Testis (tissue), 3 donors: Measurements from ENCODE around the gene HHIPL1. TPM values are rescaled to one million over a fixed set of nuclear protein-coding genes. Genes with fewer than 3 reads are reported as not detected.

Experiments used
- DNase-seq: peaks from one replicate; pipeline ENCODE4 v3.0.0-alpha.2; 2019
- H3K27ac ChIP-seq, 2 donors: fragments of 200-600 bp; sonication (generic); one replicate each; pipeline ENCODE4 v1.5.1; 2019
- H3K27me3 ChIP-seq: fragments of 200-600 bp; sonication (generic); one replicate; pipeline ENCODE4 v1.5.1; 2019
- H3K36me3 ChIP-seq: fragments of 200-600 bp; sonication (generic); one replicate; pipeline ENCODE4 v1.5.1; 2017; ENCODE audit warnings: low read depth; ENCODE audit errors: missing control alignments
- H3K4me1 ChIP-seq: fragments of 200-600 bp; sonication (generic); one replicate; pipeline ENCODE4 v1.5.1; 2019
- H3K4me3 ChIP-seq, 2 donors: fragments of 200-600 bp; sonication (generic); one replicate each; pipeline ENCODE4 v1.5.1; 2017 to 2019
- H3K9me3 ChIP-seq: fragments of 200-600 bp; sonication (generic); one replicate; pipeline ENCODE4 v1.5.1; 2017
- POLR2A ChIP-seq: fragments of 450-650 bp; IDR thresholded peaks from one replicate; pipeline ENCODE4 v1.6.1; 2017; ENCODE audit warnings: antibody characterized with exemption, mild to moderate bottlenecking, moderate library complexity
- WGBS, 2 donors: methylation state at CpG; one replicate each; pipeline ENCODE4 v1.1.5; 2018; 5-methylcytosine and 5-hydroxymethylcytosine counted together
- intact Hi-C: fragments of 100-400 bp; cut with DNase I; formaldehyde crosslinking; loops from one replicate; pipeline ENCODE4 v1.15.1; 2023; ENCODE audit warnings: low total_unique reads
- polyA plus RNA-seq: library from polyadenylated mRNA; stranded (reverse); fragments of 350-450 nt; fragmentation: Illumina TruSeq; extraction: RNeasy Lipid Tissue Mini Kit (QIAGEN cat#74804); gene quantifications from one replicate; pipeline ENCODE4 v1.2.3, GENCODE V29; 2014; ENCODE audit warnings: low read depth, low replicate concordance; ENCODE audit not compliant: insufficient read depth
- total RNA-seq, 2 donors: library from RNA; depleted of rRNA; stranded (reverse); fragments of >200 nt; gene quantifications; one replicate each; pipeline ENCODE4 v1.2.3, GENCODE V29; 2016
- TF ChIP-seq, protein P1 (sequence below), 3 experiments: fragments of 450-650 bp in 2 of 3; fragments of 200-600 bp in 1 of 3; sonication (generic) in 1 of 3; IDR thresholded peaks; one replicate each; pipeline ENCODE4 v1.5.1; 2016 to 2019; ENCODE audit warnings: antibody characterized with exemption in 3 of 3, mild to moderate bottlenecking in 2 of 3, moderate library complexity in 1 of 3

HHIPL1 gene
- total and polyA plus RNA-seq, 3 donors from 2014 or later = 1.0 to 3.9 (median 2.7) TPM

DNA sequence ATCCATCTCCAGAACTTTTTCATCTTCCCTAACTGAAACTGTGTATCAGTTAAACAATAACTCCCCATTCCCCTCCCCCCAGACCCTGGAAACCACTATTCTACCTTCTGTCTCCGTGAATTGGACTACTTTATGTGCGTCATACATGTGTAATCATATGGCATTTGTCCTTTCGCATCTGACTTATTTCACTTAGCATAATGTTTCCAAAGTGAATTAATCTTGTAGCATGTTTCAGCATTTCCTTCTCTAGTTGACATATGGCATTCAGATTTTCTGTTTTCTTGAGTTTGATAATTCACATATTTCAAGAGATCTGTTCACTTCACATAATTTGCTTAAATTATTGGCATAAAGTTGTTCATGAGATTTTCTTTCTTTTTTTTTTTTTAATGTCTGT lies 49.0 kb downstream of the HHIPL1 start:
- no peak for DNase-seq
- Histone ChIP-seq H3K4me1 (no peaks in the 10 kb centered on the region), H3K27ac (no peak overlapping the region), H3K4me3 (no peak overlapping the region), H3K36me3 (no peaks in the 10 kb centered on the region), H3K27me3 (no peaks in the 10 kb centered on the region), H3K9me3 (no peaks in the 10 kb centered on the region)
- intact Hi-C loops = no loop called here
- no peak for TF ChIP-seq POLR2A
- TF ChIP-seq, protein P1, sequence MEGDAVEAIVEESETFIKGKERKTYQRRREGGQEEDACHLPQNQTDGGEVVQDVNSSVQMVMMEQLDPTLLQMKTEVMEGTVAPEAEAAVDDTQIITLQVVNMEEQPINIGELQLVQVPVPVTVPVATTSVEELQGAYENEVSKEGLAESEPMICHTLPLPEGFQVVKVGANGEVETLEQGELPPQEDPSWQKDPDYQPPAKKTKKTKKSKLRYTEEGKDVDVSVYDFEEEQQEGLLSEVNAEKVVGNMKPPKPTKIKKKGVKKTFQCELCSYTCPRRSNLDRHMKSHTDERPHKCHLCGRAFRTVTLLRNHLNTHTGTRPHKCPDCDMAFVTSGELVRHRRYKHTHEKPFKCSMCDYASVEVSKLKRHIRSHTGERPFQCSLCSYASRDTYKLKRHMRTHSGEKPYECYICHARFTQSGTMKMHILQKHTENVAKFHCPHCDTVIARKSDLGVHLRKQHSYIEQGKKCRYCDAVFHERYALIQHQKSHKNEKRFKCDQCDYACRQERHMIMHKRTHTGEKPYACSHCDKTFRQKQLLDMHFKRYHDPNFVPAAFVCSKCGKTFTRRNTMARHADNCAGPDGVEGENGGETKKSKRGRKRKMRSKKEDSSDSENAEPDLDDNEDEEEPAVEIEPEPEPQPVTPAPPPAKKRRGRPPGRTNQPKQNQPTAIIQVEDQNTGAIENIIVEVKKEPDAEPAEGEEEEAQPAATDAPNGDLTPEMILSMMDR (IDR thresholded peaks at IDR 0.05) = no peak
- 78 to 80% methylated on average over 3 of the region's 3 CpGs for WGBS, 2 donors

DNA sequence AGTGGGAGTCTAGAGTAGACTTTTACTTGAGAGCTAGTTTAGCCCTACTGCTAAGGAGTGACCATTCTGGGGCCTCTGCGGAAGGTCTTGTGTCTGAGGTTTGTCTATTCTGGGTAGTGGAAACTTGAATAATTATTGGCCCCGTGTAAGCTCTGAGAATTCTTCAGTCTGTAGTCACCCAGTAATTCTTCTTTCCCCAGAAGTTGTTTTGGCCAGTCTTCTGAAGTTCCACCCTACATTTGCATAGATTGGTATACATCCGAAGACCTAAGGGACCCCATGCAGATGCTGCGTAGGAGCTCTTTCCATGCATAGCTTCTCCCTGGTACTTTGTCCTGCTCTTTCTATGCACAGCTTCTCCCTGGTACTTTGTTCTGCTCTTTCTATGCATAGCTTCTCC lies 52.0 kb downstream of the HHIPL1 start:
- Histone ChIP-seq H3K4me1 (no peaks in the 10 kb centered on the region), H3K27me3 (no peaks in the 10 kb centered on the region), H3K27ac (no peak overlapping the region), H3K36me3 (no peaks in the 10 kb centered on the region), H3K4me3 (no peak overlapping the region), H3K9me3 (no peaks in the 10 kb centered on the region)
- intact Hi-C loops = no loop called here
- TF ChIP-seq, protein P1 (IDR thresholded peaks at IDR 0.05) = no peak
- no peak for TF ChIP-seq POLR2A
- no peak for DNase-seq
- WGBS, 2 donors = 92% methylated on average over 4 of the region's 4 CpGs

DNA sequence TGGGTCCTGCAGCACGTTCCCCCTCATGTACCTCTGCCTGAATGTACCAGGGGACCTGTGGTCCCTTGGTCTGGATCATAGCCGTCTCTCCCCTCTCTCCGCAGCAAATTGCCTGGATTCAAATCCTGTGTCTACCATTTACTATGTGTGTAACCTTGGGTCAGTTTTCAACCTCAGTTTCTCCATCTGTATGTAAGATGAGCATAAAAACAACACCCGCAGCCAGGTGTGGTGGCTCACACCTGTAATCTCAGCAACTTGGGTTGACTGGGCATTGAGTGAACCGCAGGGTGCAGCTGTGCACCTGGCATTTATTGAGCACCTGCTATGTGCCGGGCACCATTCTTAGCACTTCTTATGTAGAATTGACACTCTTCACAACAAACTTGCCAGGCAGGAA lies 53.3 kb downstream of the HHIPL1 start:
- 79 to 81% methylated on average over 6 of the region's 6 CpGs for WGBS, 2 donors
- intact Hi-C loops = no loop called here
- TF ChIP-seq POLR2A = no peak
- TF ChIP-seq, protein P1 (IDR thresholded peaks at IDR 0.05) = no peak

DNA sequence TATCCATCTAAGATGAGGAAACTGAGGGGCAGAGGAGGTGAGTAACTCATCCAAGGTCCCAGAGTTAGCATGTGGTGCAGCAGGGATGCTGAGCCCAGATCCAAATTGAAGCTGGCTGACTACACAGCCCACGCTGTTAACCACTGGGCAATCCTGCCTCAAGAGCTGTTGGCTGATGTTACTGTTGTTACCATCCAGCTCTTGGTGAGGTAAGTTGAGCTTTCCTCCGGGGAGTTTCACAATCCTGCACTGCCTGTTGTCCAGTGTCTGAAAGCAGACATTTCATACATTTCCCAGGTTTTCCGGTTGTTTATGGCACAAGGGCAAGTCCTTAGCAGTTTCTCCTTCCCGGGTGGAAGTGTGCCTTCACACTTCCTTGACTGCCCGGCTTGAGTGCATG lies 53.7 kb downstream of the HHIPL1 start:
- intact Hi-C loops = no loop called here
- TF ChIP-seq, protein P1 (IDR thresholded peaks at IDR 0.05) = no peak
- DNase-seq = no peak
- Histone ChIP-seq H3K4me1 (no peaks in the 10 kb centered on the region), H3K27me3 (no peaks in the 10 kb centered on the region), H3K36me3 (no peaks in the 10 kb centered on the region), H3K4me3 (no peak overlapping the region), H3K9me3 (no peaks in the 10 kb centered on the region), H3K27ac (no peak overlapping the region)
- 78% methylated on average over 5 of the region's 5 CpGs; no CpG with 5 or more reads in 1 of the 2 donors for WGBS, 2 donors

More for the DNA sequence above, 53.3 kb downstream of the HHIPL1 start:
- H3K36me3 ChIP-seq = no peaks in the 10 kb centered on the region
- no peak overlapping the region for H3K4me3 ChIP-seq
- no peak for DNase-seq
- H3K9me3 ChIP-seq = no peaks in the 10 kb centered on the region
- no peak overlapping the region for H3K27ac ChIP-seq
- H3K4me1 ChIP-seq = no peaks in the 10 kb centered on the region
- no peaks in the 10 kb centered on the region for H3K27me3 ChIP-seq

DNA sequence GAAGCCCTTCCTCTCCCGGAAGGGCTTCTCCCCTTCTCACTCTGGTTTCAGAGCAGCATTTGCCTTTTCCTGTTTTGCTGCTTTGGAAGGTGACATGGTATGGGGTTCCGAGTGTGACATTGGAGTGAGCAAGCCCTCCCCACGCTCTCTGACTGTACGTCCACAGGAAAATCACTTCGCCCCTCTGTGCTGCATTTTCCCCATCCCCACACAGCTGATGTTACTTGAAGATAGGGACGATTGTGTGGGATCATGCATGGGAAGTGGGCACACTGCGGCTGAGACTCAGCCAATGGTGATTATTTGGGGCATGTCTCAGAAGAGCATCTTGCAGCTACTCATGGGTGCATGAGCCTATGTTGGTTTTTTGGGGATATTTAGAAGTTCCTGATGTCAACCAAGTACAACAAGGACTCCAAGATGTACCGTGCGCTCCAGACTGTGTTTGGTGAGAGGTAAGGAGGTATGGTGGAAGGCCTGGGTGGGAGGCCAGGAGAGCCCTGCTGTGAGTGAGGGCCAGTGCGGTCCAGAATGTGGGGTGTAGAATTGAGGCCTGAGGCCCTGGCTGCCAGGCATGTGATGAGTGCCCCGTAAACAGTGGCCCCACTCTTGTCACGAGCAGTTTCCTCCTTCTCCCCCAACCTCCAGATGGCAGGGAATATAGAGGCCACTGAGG lies 54.3 kb downstream of the HHIPL1 start:
- WGBS, 2 donors = 89 to 94% methylated on average over 11 to 12 of the region's 12 CpGs
- intact Hi-C loops = no loop called here
- Histone ChIP-seq H3K9me3 (no peaks in the 10 kb centered on the region), H3K4me3 (no peak overlapping the region), H3K27ac (no peak overlapping the region), H3K36me3 (no peaks in the 10 kb centered on the region), H3K4me1 (no peaks in the 10 kb centered on the region), H3K27me3 (no peaks in the 10 kb centered on the region)
- DNase-seq = no peak
- TF ChIP-seq, protein P1 (IDR thresholded peaks at IDR 0.05) = no peak
- TF ChIP-seq POLR2A = no peak
